WERI-Rb-1 (cell line): ENCODE data around the gene MXRA8.

Experiments used
- DNase-seq: peaks from one replicate; pipeline ENCODE4 v3.0.0-alpha.2; 2020
- H3K27ac ChIP-seq: fragments of 250-450 bp; sonication (Bioruptor Pico); 2 replicates; pipeline ENCODE4 v1.5.1; 2020; ENCODE audit warnings: mild to moderate bottlenecking, moderate library complexity
- H3K27me3 ChIP-seq: fragments of 250-450 bp; sonication (Bioruptor Pico); 2 replicates; pipeline ENCODE4 v1.5.1; 2021; ENCODE audit warnings: mild to moderate bottlenecking, low read depth, moderate library complexity; ENCODE audit not compliant: insufficient read depth, severe bottlenecking
- H3K36me3 ChIP-seq: fragments of 250-450 bp; sonication (Bioruptor Pico); 2 replicates; pipeline ENCODE4 v1.5.1; 2020; ENCODE audit warnings: mild to moderate bottlenecking, moderate library complexity
- H3K4me3 ChIP-seq: 2 replicates; pipeline ENCODE4 v1.5.1; 2011; ENCODE audit warnings: low read depth, mild to moderate bottlenecking, control low read depth, low read length
- H3K9me3 ChIP-seq: fragments of 250-450 bp; sonication (Bioruptor Pico); 2 replicates; pipeline ENCODE4 v1.5.1; 2021; ENCODE audit warnings: mild to moderate bottlenecking, moderate library complexity; ENCODE audit not compliant: severe bottlenecking
- TF ChIP-seq, protein P1 (sequence below): IDR thresholded peaks from 2 replicates; pipeline ENCODE4 v1.5.1; 2011; ENCODE audit warnings: low read depth, mild to moderate bottlenecking, control low read depth, inconsistent platforms, low read length

The MXRA8 gene

DNA sequence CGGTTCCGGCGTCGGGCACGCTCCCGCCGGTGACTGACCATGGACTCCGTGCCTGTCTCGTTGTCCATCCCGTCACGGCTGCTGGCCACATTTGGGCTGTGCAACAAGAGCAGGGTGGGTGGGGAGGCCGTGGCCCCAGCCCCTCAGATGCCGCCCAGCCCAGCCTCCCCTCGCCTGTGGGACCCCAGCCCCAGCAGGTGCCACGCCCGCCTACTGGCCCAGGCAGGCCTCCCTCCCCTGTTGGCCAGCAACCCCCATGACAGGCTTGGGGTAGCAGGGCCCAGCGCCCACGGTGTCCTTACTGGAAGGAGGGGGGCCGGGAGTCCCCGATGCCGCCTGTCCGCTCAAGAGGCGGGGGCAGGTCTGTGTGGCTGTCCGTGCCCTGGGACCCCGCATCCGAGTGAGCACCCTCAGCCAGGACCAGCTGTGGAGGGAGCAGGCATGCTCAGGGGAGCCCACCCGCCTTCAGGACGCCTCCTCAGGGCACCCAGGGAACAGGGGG is 16.2 kb downstream of the MXRA8 start:
- Histone ChIP-seq H3K36me3 (peaks cover 43% of the 10 kb centered on the region), H3K4me3 (no peak overlapping the region), H3K9me3 (no peaks in the 10 kb centered on the region), H3K27me3 (no peaks in the 10 kb centered on the region), H3K27ac (no peak overlapping the region)
- no peak for DNase-seq
- TF ChIP-seq, protein P1, sequence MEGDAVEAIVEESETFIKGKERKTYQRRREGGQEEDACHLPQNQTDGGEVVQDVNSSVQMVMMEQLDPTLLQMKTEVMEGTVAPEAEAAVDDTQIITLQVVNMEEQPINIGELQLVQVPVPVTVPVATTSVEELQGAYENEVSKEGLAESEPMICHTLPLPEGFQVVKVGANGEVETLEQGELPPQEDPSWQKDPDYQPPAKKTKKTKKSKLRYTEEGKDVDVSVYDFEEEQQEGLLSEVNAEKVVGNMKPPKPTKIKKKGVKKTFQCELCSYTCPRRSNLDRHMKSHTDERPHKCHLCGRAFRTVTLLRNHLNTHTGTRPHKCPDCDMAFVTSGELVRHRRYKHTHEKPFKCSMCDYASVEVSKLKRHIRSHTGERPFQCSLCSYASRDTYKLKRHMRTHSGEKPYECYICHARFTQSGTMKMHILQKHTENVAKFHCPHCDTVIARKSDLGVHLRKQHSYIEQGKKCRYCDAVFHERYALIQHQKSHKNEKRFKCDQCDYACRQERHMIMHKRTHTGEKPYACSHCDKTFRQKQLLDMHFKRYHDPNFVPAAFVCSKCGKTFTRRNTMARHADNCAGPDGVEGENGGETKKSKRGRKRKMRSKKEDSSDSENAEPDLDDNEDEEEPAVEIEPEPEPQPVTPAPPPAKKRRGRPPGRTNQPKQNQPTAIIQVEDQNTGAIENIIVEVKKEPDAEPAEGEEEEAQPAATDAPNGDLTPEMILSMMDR: no peak

- Histone ChIP-seq H3K9me3 (no peaks in the 10 kb centered on the region), H3K36me3 (peaks cover 42% of the 10 kb centered on the region), H3K27me3 (no peaks in the 10 kb centered on the region), H3K27ac (no peak overlapping the region), H3K4me3 (no peak overlapping the region)
- TF ChIP-seq, protein P1: no peak
- DNase-seq: no peak
Measured at GRCh38 chr1:1341549-1342021, 16.8 kb downstream of the MXRA8 start.

- Histone ChIP-seq H3K36me3 (peaks cover 42% of the 10 kb centered on the region), H3K4me3 (no peak overlapping the region), H3K27me3 (no peaks in the 10 kb centered on the region), H3K9me3 (no peaks in the 10 kb centered on the region), H3K27ac (no peak overlapping the region)
- DNase-seq: no peak
- TF ChIP-seq, protein P1: no peak
Measured at GRCh38 chr1:1340791-1341548, 17.4 kb downstream of the MXRA8 start.

DNA sequence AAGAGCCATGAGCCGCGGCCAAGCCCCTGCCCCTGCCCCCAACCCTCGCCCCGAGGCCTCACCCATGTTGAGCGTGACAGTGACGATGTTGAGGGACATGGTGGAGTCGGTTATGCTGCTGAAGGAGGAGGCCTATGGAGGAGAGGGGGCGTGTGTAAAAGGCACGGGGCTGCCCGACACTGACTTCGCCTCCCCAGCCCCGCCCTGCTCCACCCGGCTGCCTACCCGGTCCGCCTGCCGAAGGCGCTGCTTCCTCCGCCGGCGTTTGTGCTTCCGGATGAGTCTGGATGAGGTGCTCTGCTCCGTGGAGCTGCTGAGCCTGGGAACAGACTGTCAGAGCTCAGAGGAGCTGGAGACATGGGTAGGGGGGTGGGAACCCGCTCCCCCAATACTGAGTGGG is 18.2 kb downstream of the MXRA8 start:
- H3K27me3 ChIP-seq: no peaks in the 10 kb centered on the region
- TF ChIP-seq, protein P1: no peak
- H3K4me3 ChIP-seq: no peak overlapping the region
- no peak for DNase-seq
- no peaks in the 10 kb centered on the region for H3K9me3 ChIP-seq
- H3K36me3 ChIP-seq: peaks cover 47% of the 10 kb centered on the region
- H3K27ac ChIP-seq: no peak overlapping the region

- H3K27me3 ChIP-seq: no peaks in the 10 kb centered on the region
- H3K9me3 ChIP-seq: no peaks in the 10 kb centered on the region
- H3K4me3 ChIP-seq: no peak overlapping the region
- no peak overlapping the region for H3K27ac ChIP-seq
- TF ChIP-seq, protein P1: no peak
- DNase-seq: no peak
- H3K36me3 ChIP-seq: peaks cover 55% of the 10 kb centered on the region
Measured at GRCh38 chr1:1338278-1338677, 20.1 kb downstream of the MXRA8 start.
